GM18873 (cell line): ENCODE results near the gene KRCC1.
"Not testable (repeated sequence)": the region's sequence is repeated elsewhere in the genome, so short reads cannot be mapped to it uniquely, and the experiment has no call there.

Source experiments
- ATAC-seq: cut with Tn5 transposase; IDR thresholded peaks from one replicate; pipeline ENCODE4 v1.9.1; 2021; ENCODE audit warnings: mild to moderate bottlenecking, moderate library complexity, moderate number of reproducible peaks; ENCODE audit not compliant: unreplicated experiment, low FRiP score

The KRCC1 gene

DNA sequence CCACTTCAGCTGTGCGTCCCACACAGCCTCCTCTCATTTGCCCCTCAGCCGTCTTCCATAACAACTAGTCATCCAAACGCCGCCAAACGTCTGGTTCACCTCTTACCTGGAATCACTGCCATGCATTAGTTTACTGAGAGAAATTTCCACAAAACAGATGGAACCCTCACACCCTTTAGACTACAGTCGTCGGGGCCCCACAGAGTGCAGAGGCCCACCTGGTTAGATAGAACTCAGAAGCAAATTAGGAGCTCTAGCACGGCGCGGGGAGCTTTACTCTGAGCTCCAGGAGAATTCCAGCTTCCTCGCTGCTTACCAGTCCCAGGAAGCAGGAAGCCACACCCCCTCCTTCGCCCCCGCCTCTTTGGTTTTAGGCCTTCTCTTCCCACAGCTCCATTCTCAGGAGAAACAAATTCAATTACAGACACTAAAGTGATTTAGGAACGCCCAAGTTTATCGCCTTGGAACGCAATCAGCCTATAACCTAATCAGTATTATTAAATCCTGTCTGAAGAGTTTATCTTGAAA, 48.6 kb downstream of the KRCC1 start:
- ATAC-seq, result no peak

DNA sequence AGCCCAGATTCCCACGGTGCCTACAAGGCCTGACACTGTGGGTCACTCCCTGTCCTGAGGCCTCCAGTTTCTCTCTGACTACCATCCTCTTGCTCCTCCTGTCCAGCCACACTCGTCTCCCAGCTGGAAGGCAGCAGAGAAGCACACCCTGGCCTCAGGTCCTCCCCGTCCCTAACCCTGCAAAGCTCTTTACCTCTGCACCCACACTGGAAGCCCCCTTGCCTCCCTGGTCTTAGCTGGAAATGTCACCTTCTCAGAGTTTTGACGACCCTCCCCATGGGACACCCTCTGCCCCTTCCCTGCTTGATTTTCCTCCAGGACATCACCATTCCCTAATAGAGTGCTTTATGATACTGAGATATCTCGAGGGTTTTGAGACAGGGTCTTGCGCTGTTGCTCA, 49.8 kb downstream of the KRCC1 start:
- no peak for ATAC-seq

GRCh38 chr2:88003074-88003755, 52.4 kb downstream of the KRCC1 start:
- ATAC-seq, result no peak

GRCh38 chr2:88002359-88002707, 53.2 kb downstream of the KRCC1 start:
- no peak for ATAC-seq

DNA sequence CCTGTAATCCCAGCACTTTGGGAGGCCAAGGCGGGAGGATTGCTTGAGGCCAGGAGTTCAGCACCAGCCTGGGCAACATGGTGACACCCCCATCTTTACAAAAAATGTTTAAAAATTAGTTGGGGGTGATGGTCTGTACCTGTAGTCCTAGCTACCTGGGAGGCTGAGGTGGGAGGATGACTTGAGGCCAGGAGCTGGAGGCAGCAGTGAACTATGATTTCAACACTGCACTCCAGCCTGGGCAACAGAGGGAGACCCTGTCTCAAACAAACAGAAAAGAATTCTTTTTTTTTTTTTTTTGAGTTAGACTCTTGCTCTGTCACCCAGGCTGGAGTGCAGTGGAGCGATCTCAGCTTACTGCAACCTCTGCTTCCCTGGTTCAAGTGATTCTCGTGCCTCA, 55.1 kb downstream of the KRCC1 start:
- ATAC-seq, result not testable (repeated sequence)

DNA sequence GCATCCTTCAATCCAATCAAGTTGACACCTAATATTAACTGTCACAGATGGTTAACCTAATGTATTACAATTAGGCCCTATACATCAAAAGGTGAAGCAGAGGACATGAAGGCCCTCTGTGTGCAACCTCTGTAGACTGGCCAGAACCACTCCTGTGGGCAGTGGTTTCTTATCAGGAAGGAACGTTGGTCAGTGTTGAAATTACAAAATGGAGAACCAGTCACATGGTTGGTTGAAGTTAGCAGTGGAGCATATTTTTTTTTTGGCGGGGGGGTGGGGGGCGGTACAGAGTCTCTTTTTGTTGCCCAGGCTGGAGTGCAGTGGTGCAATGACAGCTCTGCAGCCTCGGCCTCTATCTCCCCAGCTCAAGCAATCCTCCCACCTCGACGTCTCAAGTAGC, 59.0 kb downstream of the KRCC1 start:
- ATAC-seq, result no peak

DNA sequence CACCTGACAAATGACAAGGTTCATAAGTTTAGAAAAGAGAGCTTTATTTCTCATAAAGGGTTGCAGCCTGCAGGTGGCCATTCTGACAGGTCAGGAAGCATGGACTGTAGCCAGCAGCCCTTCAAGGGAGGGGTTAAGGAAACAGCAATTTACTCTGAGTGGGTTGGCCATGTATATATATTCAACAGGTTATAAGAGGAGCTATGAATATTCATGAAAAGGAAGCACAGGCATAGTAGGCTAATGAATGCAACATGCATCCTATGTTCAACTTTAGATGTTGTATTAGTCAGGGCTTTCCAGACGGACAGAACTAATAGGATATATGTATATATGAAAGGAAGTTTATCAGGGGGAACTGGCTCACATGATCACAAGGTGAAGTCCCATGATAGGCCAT, 59.8 kb downstream of the KRCC1 start:
- ATAC-seq, result no peak

DNA sequence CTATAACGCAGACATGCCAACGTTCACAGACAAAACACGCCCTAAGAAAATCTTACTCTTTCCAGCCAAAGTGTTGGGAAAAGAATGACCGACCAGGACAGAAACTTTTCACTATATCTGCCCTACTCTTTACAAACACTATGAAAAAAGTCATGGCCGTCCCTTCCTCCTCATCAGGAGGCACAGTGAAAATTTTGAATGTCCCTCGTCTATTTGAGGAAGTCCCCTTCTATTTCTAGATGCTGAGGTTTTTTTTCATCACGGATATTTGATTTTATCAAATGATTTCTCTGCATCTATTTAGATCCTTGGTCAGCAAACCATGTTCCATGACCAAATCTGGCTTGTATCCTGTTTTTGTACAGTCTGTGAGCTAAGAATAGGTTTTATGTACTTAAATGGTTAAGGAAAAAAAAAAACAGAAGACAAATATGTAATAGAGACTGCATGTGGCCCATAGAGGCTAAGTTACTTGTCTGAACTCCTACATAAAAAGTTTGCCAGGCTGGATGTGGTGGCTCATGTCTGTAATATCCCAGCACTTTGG, 61.2 kb downstream of the KRCC1 start:
- ATAC-seq, result not testable (repeated sequence)

GRCh38 chr2:87992569-87992968, 63.0 kb downstream of the KRCC1 start:
- not testable (repeated sequence) for ATAC-seq

- ATAC-seq, result not testable (repeated sequence)
Observed at GRCh38 chr2:87987473-87987872, 68.1 kb downstream of the KRCC1 start.

DNA sequence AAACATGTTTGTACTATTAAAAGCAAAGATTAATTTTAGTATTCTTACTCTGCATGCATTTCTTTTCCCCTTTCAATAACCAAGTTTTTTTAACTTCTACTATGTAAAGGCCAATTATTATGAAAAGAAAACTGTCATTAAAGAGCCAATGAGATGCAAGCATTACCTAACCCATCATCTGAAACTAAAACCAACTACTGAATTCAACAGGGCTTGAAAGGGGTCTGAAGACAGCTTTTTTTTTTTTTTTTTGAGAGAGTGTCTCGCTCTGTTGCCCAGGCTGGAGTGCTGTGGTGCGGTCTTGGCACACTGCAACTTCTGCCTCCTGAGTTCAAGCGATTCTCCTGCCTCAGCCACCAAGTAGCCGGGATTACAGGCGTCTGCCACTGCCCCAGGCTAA, 69.7 kb downstream of the KRCC1 start:
- ATAC-seq, result not testable (repeated sequence)

DNA sequence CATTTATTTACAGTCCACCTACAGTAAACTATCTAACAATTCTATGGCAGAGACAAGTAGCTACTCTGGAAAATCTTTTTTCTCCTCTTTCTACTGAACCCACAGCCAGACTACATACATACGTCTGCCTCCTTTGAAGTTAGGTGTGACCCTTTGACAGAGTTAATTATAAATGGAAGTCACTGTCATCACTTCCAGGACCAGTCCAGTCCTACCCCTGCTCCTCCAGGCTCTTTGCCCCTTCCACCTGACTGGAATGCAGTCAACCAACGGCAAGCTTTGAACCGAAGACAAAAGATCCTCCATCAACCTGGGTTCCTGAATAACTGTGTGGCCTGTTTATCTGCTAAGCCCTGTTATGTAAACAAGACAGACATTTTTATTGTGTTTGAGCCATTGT, 74.4 kb downstream of the KRCC1 start:
- ATAC-seq, result not testable (repeated sequence)
